Fibroblast of skin of left biceps (primary cell): ENCODE results near the gene AADACL4.
A peak's percentile ranks its signal among the peaks of the same experiment; 100 is the strongest.
"Not testable (repeated sequence)": the region's sequence is repeated elsewhere in the genome, so short reads cannot be mapped to it uniquely, and the experiment has no call there.

Source experiments
- DNase-seq, 2 experiments: peaks; one replicate each; pipeline ENCODE4 v3.0.0-alpha.2; 2013; ENCODE audit warnings: low read depth in 2 of 2

Gene AADACL4

GRCh38 chr1:12629511-12629956 is 14.4 kb upstream of the AADACL4 start:
- DNase-seq, result no peak

- DNase-seq, result no peak
Measured at GRCh38 chr1:12629985-12630760, 13.7 kb upstream of the AADACL4 start.

GRCh38 chr1:12630946-12631530 is 12.8 kb upstream of the AADACL4 start:
- no peak for DNase-seq

- DNase-seq, result no peak
Measured at GRCh38 chr1:12631571-12631970, 12.3 kb upstream of the AADACL4 start.

GRCh38 chr1:12634156-12634555 is 9.7 kb upstream of the AADACL4 start:
- no peak for DNase-seq

- no peak for DNase-seq
Measured at GRCh38 chr1:12634696-12635202, 9.1 kb upstream of the AADACL4 start.

GRCh38 chr1:12636098-12636950 is 7.6 kb upstream of the AADACL4 start:
- DNase-seq, result peak; percentile 50 to 61

GRCh38 chr1:12637693-12638092 is 6.2 kb upstream of the AADACL4 start:
- no peak for DNase-seq

- no peak for DNase-seq
Measured at GRCh38 chr1:12640237-12640957, 3.5 kb upstream of the AADACL4 start.

GRCh38 chr1:12640958-12641272 is 3.0 kb upstream of the AADACL4 start:
- no peak for DNase-seq

- DNase-seq, result no peak
Measured at GRCh38 chr1:12643079-12643478, 806 bp upstream of the AADACL4 start.

- DNase-seq, result no peak
Measured at GRCh38 chr1:12644237-12644636, 352 bp downstream of the AADACL4 start.

GRCh38 chr1:12644829-12645228 is 944 bp downstream of the AADACL4 start:
- DNase-seq, result no peak

GRCh38 chr1:12645401-12645800 is 1.5 kb downstream of the AADACL4 start:
- not testable (repeated sequence) for DNase-seq

GRCh38 chr1:12648741-12649140 is 4.9 kb downstream of the AADACL4 start:
- no peak for DNase-seq

- peak; percentile 19 to 35 for DNase-seq
Measured at GRCh38 chr1:12649971-12650421, 6.1 kb downstream of the AADACL4 start.

- no peak for DNase-seq
Measured at GRCh38 chr1:12654004-12654567, 10.2 kb downstream of the AADACL4 start.

- DNase-seq, result no peak
Measured at GRCh38 chr1:12654657-12655056, 10.8 kb downstream of the AADACL4 start.

- no peak for DNase-seq
Measured at GRCh38 chr1:12656575-12656974, 12.7 kb downstream of the AADACL4 start.

- no peak for DNase-seq
Measured at GRCh38 chr1:12657060-12657884, 13.4 kb downstream of the AADACL4 start.
